ENCODE measurements around the gene SNAI3. TPM values are rescaled to one million over a fixed set of nuclear protein-coding genes. Genes with fewer than 3 reads are reported as not detected.

SNAI3 gene
- polyA plus RNA-seq, 4 donors = 0.39 to 0.86 (median 0.60) TPM

GRCh38 chr16:88721815-88722755 lies 35.8 kb upstream of the SNAI3 start:
- DNase-seq (ENCODE audit: low read depth in 4 of 4, low spot score in 3 of 4) = no peak

GRCh38 chr16:88721236-88721635 lies 34.9 kb upstream of the SNAI3 start:
- no peak for DNase-seq (ENCODE audit: low read depth in 4 of 4, low spot score in 3 of 4)

- no peak for DNase-seq (ENCODE audit: low read depth in 4 of 4, low spot score in 3 of 4)
These were observed 34.2 kb upstream of the SNAI3 start for GRCh38 chr16:88720396-88720970.

DNA sequence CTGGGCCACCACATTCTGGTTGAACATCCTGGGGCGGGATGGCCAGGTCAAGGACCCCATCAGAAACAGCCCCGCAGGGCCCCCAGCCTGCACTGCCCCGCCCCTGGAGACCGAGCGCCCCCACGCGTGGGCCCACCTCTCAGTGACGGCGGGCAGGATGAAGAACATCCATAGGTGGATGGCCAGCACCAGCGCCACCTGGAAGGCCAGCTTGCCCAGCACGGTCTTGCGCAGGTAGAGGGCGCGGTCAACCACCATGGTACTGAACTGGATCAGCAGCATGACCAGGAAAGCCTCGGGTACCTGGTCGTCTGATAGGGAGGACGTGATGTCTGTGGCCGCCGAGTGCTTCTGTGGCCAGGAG lies 33.6 kb upstream of the SNAI3 start:
- DNase-seq (ENCODE audit: low read depth in 4 of 4, low spot score in 3 of 4) = no peak

GRCh38 chr16:88719267-88719932 lies 33.1 kb upstream of the SNAI3 start:
- DNase-seq (ENCODE audit: low read depth in 4 of 4, low spot score in 3 of 4) = no peak

GRCh38 chr16:88718178-88718577 lies 31.9 kb upstream of the SNAI3 start:
- DNase-seq (ENCODE audit: low read depth in 4 of 4, low spot score in 3 of 4) = no peak

- DNase-seq (ENCODE audit: low read depth in 4 of 4, low spot score in 3 of 4) = no peak
These were observed 30.3 kb upstream of the SNAI3 start for GRCh38 chr16:88716601-88717001.

DNA sequence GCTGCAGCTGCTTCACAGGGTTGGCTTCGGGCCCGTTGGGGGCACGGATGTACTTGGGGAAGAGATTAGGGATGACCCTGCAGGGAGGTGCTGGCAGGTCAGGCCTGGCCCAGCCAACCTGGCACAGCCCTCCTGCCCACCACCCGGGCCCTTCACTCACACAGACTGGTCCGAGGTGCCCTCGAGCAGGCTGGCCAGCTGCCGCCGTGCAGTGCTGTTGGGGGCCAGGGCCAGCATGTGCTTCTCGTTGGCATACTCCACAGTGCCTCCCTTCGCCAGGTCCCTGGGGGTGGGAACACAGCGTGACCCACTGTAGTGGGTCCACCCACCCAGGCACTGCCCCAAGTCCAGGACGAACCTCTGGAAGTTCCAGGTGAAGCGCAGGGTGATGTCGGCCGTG lies 29.9 kb upstream of the SNAI3 start:
- DNase-seq (ENCODE audit: low read depth in 4 of 4, low spot score in 3 of 4) = no peak

DNA sequence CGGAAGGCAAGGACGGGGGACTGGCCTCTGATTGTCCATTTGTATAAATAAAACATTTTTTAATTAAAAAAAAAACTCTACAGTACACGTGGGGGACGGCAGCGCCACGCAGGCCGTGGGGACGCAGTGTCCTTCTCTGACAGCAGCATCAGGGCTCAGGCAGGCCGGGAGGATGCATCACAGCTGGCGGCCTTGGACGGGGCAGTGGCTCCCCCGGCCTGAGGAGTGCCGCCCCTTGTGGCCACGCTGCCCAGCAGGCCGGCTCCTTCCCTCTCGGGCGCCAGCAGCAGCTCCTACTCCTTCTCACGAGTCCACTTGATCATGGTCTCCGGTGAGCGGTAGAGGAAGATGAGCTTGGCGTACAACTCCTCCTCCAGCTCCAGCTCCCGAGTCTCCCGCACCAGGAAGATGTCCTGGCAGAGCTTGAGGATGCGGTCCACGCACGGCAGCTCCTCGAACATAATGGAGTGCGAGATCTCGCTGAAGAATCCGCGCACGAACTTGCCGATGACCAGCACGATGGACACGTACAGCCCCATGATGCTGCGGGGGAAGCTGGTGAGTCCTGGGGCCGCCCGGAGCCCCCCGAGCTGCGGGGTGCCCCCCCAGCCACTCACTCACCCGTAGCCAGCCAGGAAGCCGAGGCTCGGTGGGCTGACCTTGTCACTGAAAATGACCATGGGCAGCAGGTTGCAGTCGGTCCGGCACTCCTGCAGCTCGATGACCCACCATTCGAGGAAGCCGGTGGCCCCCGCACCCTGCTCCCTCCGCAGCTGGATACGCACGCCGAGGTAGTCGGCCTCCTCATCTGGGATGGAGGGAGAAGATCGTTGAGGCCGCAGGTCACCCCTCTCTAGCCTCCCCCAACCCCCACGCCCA lies 29.2 kb upstream of the SNAI3 start:
- DNase-seq (ENCODE audit: low read depth in 4 of 4, low spot score in 3 of 4) = no peak

DNA sequence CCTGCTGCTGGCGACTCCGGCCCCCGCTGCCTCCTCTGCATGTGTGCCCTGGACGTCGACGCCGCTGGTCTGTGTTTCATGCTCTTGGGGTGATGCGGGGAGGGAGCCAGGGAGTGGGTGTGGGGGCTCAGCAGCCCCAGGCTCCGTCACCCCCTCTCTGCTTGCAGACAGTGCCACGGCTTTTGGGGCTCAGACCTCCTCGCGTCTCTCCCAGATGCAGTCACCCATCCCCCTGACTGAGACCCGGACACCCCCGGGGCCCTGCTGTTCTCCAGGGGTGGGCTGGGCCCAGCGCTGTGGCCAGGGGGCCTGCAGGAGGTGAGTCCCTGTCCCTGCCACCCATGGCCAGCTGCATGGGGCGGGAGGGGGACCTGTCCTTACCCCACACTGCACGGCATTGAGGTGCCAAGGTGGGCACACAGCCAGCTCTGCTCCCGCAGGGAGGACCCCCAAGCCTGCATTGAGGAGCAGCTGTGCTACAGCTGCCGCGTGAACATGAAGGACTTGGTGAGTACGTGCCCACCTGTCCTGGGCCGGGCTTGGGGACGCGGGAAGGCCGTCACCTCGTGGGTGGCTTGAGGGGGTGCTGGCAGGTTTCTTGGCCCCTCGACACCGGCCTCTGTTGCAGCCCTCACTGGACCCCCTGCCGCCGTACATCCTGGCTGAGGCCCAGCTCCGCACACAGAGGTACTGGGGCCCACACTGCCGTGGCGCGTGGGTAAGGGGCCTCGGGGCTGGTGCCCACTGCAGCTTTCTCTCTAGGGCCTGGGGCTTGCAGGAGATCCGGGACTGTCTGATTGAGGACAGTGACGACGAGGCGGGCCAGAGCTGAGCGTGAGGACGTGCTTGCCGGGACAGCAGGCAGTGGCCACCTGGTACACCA lies 28.4 kb upstream of the SNAI3 start:
- no peak for DNase-seq (ENCODE audit: low read depth in 4 of 4, low spot score in 3 of 4)

DNA sequence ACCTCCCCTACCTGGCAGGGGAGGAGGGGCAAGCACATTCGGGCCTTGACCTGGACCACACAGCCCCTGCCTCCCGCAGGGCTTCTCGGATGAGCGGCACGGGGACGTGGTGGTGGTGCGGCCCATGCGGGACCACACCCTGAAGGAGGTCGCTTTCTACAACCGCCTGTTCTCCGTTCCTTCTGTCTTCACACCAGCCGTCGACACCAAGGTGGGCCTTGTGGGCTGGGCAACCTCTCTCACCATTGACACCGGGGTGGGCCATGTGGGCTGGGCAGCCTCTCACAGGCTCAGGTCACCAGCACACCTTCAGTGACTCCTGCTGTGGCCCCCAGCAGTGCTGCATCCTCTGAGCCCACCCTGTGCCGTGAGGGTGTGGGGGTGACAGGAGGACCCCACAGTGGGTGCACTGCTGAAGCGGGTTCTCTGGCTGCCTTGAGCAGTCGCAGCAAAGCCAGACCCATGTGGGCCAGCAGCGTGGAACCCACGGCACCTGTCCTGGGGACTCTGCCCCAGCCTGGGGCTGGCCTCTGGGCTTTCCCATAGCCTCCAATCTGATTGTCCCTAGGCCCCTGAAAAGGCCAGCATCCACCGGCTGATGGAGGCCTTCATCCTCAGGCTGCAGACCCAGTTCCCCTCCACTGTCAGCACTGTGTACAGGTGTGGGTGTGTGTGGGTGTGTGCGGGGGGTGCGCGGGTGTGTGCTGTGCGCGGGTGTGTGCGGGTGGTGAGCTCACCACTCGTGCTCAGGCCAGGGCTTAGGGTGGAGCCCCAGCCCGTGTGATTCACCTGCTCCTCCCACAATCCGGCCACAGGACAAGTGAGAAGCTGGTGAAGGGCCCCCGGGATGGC lies 27.5 kb upstream of the SNAI3 start:
- no peak for DNase-seq (ENCODE audit: low read depth in 4 of 4, low spot score in 3 of 4)

- no peak for DNase-seq (ENCODE audit: low read depth in 4 of 4, low spot score in 3 of 4)
These were observed 26.7 kb upstream of the SNAI3 start for GRCh38 chr16:88713054-88713453.

GRCh38 chr16:88712362-88712979 lies 26.2 kb upstream of the SNAI3 start:
- DNase-seq (ENCODE audit: low read depth in 4 of 4, low spot score in 3 of 4) = no peak

- DNase-seq (ENCODE audit: low read depth in 4 of 4, low spot score in 3 of 4) = no peak
These were observed 25.5 kb upstream of the SNAI3 start for GRCh38 chr16:88711750-88712340.

DNA sequence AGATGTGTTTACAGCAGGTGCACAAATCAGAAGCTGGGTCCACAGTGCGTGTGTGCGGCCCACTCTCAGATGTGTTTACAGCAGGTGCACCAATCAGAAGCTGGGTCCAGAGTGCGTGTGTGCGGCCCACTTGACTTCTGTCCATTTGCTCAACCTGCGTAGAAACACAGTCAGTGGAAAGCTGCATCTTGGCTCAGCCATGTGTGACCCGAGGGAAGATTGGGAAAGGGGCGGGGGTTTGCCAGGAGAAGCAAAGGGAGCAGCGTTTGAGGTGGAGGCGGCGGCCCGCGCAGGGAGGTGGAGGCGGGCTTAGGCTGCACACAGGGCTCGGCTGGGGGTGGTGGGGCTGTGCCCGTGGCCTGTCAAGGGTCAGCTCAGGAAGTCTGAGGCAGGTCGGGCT lies 24.2 kb upstream of the SNAI3 start:
- no peak for DNase-seq (ENCODE audit: low read depth in 4 of 4, low spot score in 3 of 4)

DNA sequence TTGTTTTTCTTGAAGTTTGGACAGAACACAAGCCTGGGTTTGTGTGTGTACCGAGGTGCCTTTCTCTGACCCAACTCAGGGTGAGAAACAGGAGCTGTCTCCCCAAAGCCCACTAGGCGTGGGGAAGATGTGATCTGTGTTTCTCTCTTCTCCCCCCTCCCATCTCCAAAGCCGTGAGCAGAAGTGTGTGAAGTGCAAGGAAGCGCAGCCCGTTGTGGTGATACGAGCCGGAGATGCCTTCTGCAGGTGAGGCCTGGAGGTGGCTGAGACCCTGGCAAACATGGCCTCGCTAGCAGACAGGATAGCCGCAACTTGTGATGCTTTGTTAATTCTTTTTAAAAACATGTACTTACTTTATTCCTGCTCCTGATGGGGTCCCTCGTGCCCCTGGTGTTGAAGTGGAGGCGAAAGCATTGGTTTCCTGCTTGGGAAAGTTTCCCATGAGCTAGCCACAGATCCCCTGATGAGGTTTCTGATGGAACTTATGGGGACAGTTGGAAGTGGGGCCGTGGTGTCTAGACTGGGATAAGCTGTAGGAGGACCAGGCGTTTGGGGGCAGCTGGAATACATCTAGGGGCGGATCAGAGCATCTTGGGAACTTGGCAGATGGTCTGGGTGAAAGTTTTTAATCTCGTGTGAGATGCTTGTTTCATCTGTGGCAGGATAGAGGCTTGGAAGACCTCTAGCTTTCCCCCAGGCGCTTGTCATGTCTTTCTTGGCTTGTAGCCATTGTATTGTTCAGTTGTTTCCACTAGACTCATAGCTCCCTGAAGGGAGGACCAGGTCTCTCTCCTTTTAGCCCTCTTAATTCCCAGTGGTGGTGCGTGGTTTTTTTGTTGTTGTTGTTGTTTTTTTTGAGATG lies 20.9 kb upstream of the SNAI3 start:
- no peak for DNase-seq (ENCODE audit: low read depth in 4 of 4, low spot score in 3 of 4)

Data from right renal pelvis (tissue), 4 donors.